Skin of body (tissue), 2 donors: ENCODE data around the gene KLHL36. TPM values are rescaled to one million over a fixed set of nuclear protein-coding genes. Genes with fewer than 3 reads are reported as not detected.

ENCODE experiments used
- DNase-seq: peaks from one replicate; lab custom pipeline; 2025; lab: John Stamatoyannopoulos, UW
- total RNA-seq: library from RNA; depleted of rRNA; stranded (reverse); fragments of >200 nt; gene quantifications from one replicate; pipeline ENCODE4 v1.2.3, GENCODE V29; 2014

The KLHL36 gene
- total RNA-seq, 1 donor from 2014 or later: 26.2 TPM

GRCh38 chr16:84641643-84642358, 6.5 kb upstream of the KLHL36 start:
- DNase-seq: no peak

- peak; percentile 81 for DNase-seq
Measured at GRCh38 chr16:84643180-84643583, 5.1 kb upstream of the KLHL36 start.

- no peak for DNase-seq
Measured at GRCh38 chr16:84643674-84644073, 4.6 kb upstream of the KLHL36 start.

- DNase-seq: no peak
Measured at GRCh38 chr16:84648595-84649510, 542 bp downstream of the KLHL36 start.

GRCh38 chr16:84649511-84649861, 1.2 kb downstream of the KLHL36 start:
- DNase-seq: no peak

- no peak for DNase-seq
Measured at GRCh38 chr16:84650062-84650991, 2.0 kb downstream of the KLHL36 start.

- no peak for DNase-seq
Measured at GRCh38 chr16:84652566-84652965, 4.3 kb downstream of the KLHL36 start.

GRCh38 chr16:84654238-84654637, 5.9 kb downstream of the KLHL36 start:
- no peak for DNase-seq

GRCh38 chr16:84654998-84655397, 6.7 kb downstream of the KLHL36 start:
- DNase-seq: no peak

GRCh38 chr16:84656649-84657048, 8.3 kb downstream of the KLHL36 start:
- no peak for DNase-seq

GRCh38 chr16:84657229-84657837, 9.0 kb downstream of the KLHL36 start:
- no peak for DNase-seq

- no peak for DNase-seq
Measured at GRCh38 chr16:84658690-84659089, 10.4 kb downstream of the KLHL36 start.

- DNase-seq: no peak
Measured at GRCh38 chr16:84659656-84660300, 11.5 kb downstream of the KLHL36 start.

- DNase-seq: no peak
Measured at GRCh38 chr16:84660973-84661372, 12.7 kb downstream of the KLHL36 start.

- no peak for DNase-seq
Measured at GRCh38 chr16:84661418-84662060, 13.2 kb downstream of the KLHL36 start.

GRCh38 chr16:84662471-84662870, 14.2 kb downstream of the KLHL36 start:
- no peak for DNase-seq

GRCh38 chr16:84663433-84664101, 15.3 kb downstream of the KLHL36 start:
- DNase-seq: no peak

GRCh38 chr16:84665359-84665758, 17.0 kb downstream of the KLHL36 start:
- no peak for DNase-seq

- DNase-seq: no peak
Measured at GRCh38 chr16:84665843-84666242, 17.5 kb downstream of the KLHL36 start.
